Measurements from ENCODE around the gene HMX2.

The HMX2 gene

GRCh38 chr10:123139521-123140163, 8.3 kb upstream of the HMX2 start:
- no peak for DNase-seq

DNA sequence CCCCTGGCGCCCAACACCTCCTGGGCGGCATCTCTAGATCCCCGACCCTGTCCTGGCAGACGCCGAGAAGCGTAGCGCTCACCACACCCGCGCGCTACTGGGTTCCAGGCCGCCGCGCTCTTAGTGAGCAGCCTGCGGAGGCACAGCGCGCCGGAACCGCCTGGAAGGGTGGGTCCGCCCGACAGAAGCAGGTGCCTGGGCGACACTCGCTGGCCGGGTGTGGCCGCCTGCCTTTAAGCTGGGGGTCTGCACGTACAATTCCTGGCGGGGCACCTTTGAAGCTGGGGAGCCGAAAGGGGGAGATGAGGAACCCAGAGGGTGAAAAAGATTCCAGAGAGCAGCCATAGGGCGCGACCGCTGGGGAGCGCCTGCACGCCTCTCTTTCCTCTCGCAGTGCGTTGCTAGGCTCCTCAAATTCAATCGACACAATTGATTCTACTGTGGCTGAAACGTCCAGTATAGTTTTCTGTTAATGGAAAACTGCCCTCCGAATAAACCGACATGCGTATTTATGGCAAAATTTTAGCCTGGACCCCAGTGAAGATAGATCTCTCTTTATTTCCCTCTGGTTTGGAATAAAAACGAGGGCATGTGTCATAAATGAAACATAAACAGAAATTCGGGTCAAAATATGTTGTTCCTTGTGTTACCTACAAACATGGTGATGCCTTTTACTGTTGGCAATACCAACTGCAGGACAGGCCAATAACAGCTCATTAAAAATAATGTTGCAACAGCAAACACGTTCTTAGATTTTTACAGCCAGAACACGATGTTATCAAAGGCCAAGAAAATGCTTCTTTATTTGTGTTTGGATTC, 7.6 kb upstream of the HMX2 start:
- no peak for DNase-seq

DNA sequence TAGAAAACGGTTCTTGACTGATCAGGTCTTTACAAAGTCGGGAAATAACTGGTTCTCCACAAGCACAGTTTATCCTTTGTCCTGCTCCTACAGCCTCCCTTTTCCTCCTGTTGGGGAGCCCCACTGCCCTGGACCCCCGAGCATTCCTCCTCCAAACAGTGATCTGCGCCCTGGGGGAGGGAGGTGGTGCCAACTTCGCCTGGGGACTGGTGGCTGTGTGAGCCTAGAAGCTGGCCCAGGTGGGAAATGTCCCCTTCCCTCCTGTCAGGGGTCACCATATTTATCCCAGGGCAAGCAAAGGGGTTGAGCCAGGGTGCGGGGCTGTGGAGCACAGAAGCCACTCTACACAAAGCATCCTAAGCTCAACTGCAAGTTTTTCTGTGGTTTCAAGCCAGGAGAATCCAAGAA, 6.9 kb upstream of the HMX2 start:
- no peak for DNase-seq

DNA sequence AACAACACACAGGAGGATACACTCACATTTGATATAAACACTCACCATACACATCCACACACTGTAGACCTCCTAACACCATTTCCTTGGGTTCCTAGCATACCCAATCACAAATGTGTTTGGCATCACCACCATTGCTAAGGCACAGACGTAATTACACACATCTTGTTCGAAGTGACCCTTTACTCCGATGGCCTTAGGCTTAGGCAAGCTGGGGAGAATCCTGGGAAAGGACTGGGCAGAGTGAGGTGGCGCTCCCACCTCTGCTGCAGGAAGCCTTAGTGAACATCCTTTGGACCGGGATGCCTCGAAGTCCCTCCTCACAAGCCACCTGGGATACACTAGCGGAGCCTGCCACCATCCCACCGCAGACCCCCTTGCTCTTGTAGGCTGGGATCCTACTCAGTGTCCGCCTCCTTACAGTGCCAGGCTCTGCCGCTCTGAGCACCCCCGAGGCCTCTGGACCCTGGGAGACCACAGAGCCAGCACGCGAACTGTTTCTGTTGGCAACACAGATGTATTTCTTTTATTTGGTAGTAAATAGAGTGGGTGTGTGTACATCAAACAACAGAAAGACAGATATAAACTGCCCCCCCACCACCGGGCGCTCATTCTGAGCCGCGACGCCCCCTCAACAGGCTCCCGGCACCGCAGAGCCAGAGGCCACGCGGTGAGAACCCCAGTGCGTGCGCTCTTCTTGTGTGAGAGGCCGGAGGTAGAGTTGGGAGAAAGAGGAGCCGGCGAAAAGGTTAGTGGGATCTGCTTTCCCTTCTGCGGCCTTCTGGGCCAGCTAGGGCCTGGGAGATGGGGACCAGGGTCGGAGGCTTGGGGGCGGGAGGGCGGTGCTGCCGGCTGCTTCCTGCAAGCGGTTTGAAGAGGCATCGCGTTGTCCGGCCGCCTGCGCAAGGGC, 5.9 kb upstream of the HMX2 start:
- no peak for DNase-seq

GRCh38 chr10:123142701-123143161, 5.2 kb upstream of the HMX2 start:
- no peak for DNase-seq

DNA sequence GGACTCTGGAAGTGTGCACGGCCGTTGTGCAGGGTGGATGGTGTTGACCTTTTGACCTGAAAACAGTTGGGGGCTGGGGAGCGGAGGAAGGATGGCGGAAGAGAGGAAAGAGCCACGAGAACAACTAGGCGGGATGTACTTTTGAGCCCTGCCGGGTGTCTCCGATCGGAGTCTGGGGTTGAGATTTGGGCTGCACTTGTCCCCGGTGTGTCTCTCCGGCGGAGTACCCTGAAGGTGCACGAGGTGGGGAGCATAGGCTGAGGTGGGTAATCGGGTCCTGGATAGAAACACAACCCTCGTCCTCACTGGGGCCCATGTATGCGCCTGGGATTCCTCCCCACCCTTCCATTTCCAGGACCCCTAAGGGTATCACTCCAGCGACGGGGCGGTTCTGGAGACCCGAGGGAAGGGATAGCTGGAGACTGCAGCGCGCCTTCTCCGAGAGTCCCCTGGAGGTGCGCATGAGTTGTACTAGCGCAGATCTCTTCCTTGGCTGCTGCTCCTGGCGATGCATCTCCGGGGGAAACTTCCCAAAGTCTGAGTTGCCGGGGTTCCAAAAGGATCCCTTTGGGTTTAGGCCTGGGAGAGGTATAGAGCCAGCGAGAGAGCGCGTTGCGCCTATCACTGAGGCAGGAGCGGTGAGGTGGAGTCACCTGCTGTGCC, 4.6 kb upstream of the HMX2 start:
- no peak for DNase-seq

DNA sequence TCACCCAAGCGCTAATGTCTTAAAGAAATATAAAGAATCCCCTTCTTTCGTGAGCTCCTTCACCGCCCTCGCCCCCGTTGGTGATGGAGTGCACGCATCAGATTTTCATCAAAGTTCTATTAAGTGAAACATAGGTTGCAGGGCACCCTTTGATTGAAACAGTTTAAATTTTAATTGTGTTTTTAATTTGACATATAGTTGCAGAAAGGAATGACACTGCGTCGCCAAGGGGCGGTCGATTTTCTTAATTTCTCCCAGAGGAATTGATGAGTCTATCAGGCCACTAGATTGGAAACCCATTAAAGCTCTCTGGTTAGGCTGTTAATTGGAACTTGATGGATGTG, 4.1 kb upstream of the HMX2 start:
- no peak for DNase-seq

DNA sequence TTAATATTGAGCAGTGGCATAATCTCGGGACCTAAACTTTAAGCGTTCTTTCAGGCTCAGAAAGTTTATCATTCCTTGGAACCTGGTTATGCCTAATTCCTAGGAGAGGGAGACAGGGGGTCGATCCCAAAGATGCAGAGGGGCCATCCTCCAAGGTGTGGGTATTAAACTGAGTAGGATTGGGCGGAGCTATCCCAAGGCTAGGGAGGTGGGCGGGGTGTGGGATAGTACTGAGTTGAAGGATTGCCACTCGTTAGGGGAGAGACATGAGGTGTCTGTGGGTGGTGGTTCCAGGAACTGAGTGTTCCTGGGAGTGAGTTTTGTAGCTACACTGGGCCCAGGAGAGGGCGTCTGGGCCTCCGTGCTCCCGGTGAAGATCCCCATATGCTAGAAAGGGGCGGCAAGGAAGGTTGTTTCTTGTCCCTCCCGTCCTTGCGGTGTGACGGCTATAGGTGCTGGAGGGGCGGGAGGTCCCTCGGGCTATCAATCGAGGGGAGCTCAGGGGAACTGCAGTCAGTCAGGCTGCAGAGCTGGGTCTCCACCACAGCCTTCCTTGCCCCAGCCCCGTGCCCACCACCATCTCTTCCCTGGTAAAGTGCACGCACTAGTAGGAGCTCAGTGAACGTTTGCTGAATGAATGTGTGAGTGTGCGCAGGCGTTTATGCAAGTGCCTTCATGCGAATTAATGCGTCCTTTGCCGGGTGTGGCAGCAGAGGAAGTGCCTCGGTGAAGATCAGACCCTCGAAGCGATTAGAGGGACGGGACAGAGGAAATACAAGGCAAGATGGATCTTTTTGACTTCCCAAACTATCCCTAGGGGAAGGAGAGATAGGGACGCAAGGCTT, 3.0 kb upstream of the HMX2 start:
- DNase-seq, result no peak

DNA sequence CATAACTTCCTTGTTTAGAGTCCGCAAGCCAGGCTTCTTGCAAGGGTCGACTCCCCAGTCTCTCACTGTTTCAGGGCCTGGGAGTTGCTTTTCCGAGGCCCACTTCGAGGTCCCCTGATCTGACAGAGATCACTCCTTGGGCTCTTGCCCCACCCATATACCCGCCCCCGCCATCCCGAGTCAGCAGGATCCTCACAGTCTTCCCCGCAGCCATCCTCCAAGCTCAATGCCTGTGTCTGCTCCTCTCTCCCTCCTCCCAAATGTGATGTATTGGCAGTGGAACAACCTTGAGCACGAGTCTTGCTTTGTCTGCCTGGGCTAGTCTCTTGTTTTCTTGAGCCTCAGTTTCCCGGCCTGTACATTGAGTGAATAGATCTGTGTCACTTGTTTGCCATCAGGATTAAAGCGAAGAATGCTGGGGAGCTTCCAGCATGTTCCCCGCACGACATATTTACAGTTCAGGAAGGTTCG, 2.4 kb upstream of the HMX2 start:
- DNase-seq, result no peak

- DNase-seq, result no peak
Measured at GRCh38 chr10:123146013-123146893, 1.7 kb upstream of the HMX2 start.

DNA sequence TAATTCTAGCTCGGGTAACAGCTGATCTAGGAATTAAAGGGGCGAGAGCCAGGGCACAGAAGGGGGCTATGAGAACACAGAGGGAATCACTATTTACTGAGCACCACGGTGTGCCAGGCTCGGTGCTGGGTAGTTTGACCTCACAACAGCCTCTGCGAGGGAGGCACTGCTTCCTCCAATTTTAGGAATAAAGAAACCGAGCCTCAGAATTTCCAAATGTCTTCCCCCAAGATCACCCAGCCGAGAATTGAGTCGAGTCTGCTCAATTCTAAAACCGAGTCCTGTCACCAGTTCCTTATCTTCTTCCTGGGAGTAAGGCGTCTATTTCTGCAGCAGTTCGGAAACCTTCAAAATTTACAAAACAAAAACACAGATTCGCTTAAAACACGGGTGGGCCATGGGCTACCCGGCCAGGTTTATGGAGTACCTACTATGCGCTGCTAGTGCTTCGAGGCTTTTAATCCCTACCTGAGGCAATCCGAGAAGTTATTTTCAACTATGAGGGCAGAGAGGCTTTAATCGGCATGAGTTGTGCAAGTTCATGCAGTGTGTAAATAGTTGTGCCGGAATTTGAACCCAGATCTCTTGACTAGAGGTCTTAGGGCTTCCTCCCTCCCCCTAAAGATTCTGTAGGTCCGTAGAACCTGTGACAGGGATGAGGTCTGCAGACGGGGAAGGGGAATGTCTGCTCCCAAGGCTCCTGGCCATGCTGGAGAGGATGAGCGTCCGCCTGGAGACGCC, 872 bp upstream of the HMX2 start:
- DNase-seq, result no peak

GRCh38 chr10:123148414-123149161, 652 bp downstream of the HMX2 start:
- no peak for DNase-seq

DNA sequence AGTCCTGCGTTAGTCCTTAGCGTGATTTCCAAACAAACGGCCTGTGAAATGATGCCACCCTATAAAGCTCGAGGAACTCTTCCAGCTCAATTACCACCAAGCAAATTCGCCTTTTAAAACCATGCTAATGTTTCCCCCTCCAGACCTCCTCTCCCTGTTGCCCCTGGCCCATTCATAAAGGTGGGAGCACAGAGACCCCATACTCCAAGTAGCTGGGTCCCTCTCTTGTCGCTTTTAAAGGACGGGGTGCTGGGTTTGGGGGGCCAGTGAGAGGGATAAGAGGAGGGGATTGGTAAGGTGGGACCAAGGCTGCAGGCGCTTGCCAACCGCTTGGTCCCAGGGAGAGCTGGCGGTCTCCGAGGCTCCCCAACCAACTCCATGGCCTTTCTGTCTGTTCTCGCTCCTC, 1.2 kb downstream of the HMX2 start:
- DNase-seq, result no peak

DNA sequence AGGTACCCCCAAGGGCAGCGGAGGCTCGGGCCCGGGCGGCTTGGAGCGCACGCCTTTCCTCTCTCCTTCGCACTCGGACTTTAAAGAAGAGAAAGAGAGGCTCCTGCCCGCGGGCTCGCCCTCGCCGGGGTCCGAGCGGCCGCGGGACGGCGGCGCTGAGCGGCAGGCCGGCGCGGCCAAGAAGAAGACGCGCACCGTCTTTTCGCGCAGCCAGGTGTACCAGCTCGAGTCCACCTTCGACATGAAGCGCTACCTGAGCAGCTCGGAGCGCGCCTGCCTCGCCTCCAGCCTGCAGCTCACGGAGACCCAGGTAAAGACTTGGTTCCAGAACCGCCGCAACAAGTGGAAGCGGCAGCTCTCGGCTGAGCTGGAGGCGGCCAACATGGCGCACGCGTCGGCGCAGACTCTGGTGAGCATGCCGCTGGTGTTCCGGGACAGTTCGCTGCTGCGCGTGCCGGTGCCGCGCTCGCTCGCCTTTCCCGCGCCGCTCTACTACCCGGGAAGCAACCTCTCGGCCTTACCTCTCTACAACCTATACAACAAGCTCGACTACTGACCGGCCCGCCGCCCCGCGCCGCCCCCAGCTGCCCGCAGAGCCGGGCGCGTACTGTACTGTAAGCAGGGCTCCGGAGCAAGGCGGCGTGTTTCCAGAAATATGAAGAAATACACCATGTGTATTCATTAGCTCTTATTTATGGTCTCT, 1.8 kb downstream of the HMX2 start:
- peak; percentile 39 for DNase-seq

- no peak for DNase-seq
Measured at GRCh38 chr10:123150271-123150985, 2.5 kb downstream of the HMX2 start.

GRCh38 chr10:123150986-123151736, 3.2 kb downstream of the HMX2 start:
- DNase-seq, result peak; percentile 29

DNA sequence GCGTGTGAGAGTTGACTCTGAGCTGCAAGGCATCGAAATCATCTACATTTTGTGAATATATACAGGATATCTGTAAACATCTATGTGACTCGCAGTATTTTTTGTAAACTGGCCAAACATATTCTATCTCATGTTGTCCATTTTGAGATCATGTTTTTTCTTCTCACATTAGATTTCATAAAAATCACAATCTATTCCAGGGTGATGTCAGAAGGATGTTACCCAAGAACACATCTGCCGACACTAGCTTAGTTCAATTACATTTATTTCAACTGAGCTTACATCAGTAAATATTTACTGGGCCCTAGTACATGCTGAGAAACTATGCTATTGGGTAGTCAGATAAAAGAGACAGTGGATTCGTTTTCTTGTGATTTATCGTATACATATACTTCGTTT, 3.8 kb downstream of the HMX2 start:
- DNase-seq, result no peak
